Type B pancreatic cell (in vitro differentiated cells): ENCODE data around the gene EFCC1. TPM values are rescaled to one million over a fixed set of nuclear protein-coding genes. Genes with fewer than 3 reads are reported as not detected.

Experiments
- DNase-seq: peaks from one replicate; pipeline ENCODE4 v3.0.0; 2021; ENCODE audit warnings: mixed read lengths; ENCODE audit not compliant: unreplicated experiment; ENCODE audit errors: extremely low spot score
- H3K27ac Mint-ChIP-seq: 2 replicates; pipeline ENCODE4 v1.8.0; 2021; ENCODE audit warnings: mild to moderate bottlenecking, mixed read lengths
- H3K27me3 Mint-ChIP-seq: 2 replicates; pipeline ENCODE4 v1.8.0; 2021; ENCODE audit warnings: mixed read lengths
- H3K36me3 Mint-ChIP-seq: 2 replicates; pipeline ENCODE4 v1.8.0; 2021; ENCODE audit warnings: mixed read lengths
- H3K4me1 Mint-ChIP-seq: one replicate; pipeline ENCODE4 v1.8.0; 2021; ENCODE audit warnings: mixed read lengths; ENCODE audit not compliant: unreplicated experiment
- H3K4me3 Mint-ChIP-seq: 2 replicates; pipeline ENCODE4 v1.8.0; 2021; ENCODE audit warnings: mild to moderate bottlenecking, mixed read lengths
- H3K9me3 Mint-ChIP-seq: 2 replicates; pipeline ENCODE4 v1.8.0; 2021; ENCODE audit warnings: mixed read lengths
- CTCF ChIP-seq: fragments of 200-600 bp; sonication (generic); conservative IDR thresholded peaks from 2 replicates; pipeline ENCODE4 v1.5.0; 2021; ENCODE audit warnings: antibody characterized with exemption, mild to moderate bottlenecking
- long read RNA-seq: library from polyadenylated mRNA; unstranded; transcript quantifications from one replicate; pipeline ENCODE4 v2.0.0, GENCODE V29; 2020
- total RNA-seq: library from RNA; stranded (reverse); gene quantifications from 2 replicates; pipeline ENCODE4 v1.2.1, GENCODE V29; 2021; ENCODE audit warnings: low replicate concordance

Gene EFCC1
- total RNA-seq, result 0.29 and 2.2 TPM in 2 replicates
- long read RNA-seq, result 0 reads

- peaks cover 16% of the 10 kb centered on the region for H3K4me1 Mint-ChIP-seq
Observed at GRCh38 chr3:129001101-129001805, at the start of gene EFCC1. Gene EFCC1, plus strand, starts transcription at chr3:129001304. Its CDS starts 325 bp downstream, at chr3:129001629.

GRCh38 chr3:128956440-128956839, 44.7 kb upstream of the EFCC1 start:
- H3K36me3 Mint-ChIP-seq, result no peaks in the 10 kb centered on the region
- H3K27me3 Mint-ChIP-seq, result peaks cover 17% of the 10 kb centered on the region
- H3K4me1 Mint-ChIP-seq, result no peaks in the 10 kb centered on the region
- H3K4me3 Mint-ChIP-seq, result no peak overlapping the region
- peaks cover 4% of the 10 kb centered on the region for H3K9me3 Mint-ChIP-seq
- H3K27ac Mint-ChIP-seq, result no peak overlapping the region
- no peak for DNase-seq
- no peak for TF ChIP-seq CTCF

More at GRCh38 chr3:129001101-129001805, at the start of gene EFCC1:
- Mint-ChIP-seq H3K9me3 (no peaks in the 10 kb centered on the region), H3K4me3 (peak within 1 kb of the TSS; percentile 80), H3K27ac (no peak within 1 kb of the TSS), H3K36me3 (no peaks in the 10 kb centered on the region), H3K27me3 (peaks cover 77% of the 10 kb centered on the region)
- no peak for DNase-seq
- no peak for TF ChIP-seq CTCF

- Mint-ChIP-seq H3K36me3 (no peaks in the 10 kb centered on the region), H3K4me1 (no peaks in the 10 kb centered on the region), H3K27me3 (peaks cover 20% of the 10 kb centered on the region), H3K27ac (peak overlapping the region; percentile 95), H3K4me3 (no peak overlapping the region), H3K9me3 (no peaks in the 10 kb centered on the region)
- DNase-seq, result no peak
- no peak for TF ChIP-seq CTCF
Observed at GRCh38 chr3:128965280-128965679, 35.8 kb upstream of the EFCC1 start.

GRCh38 chr3:128965818-128966217, 35.3 kb upstream of the EFCC1 start:
- no peak for TF ChIP-seq CTCF
- Mint-ChIP-seq H3K4me3 (no peak overlapping the region), H3K27ac (peak overlapping the region; percentile 95), H3K9me3 (no peaks in the 10 kb centered on the region), H3K36me3 (no peaks in the 10 kb centered on the region), H3K27me3 (peaks cover 15% of the 10 kb centered on the region), H3K4me1 (no peaks in the 10 kb centered on the region)
- DNase-seq, result no peak

- H3K27me3 Mint-ChIP-seq, result peaks cover 4% of the 10 kb centered on the region
- TF ChIP-seq CTCF, result no peak
- H3K9me3 Mint-ChIP-seq, result no peaks in the 10 kb centered on the region
- no peak for DNase-seq
- H3K4me3 Mint-ChIP-seq, result peak overlapping the region; percentile 53
- peak overlapping the region; percentile 95 for H3K27ac Mint-ChIP-seq
- H3K4me1 Mint-ChIP-seq, result no peaks in the 10 kb centered on the region
- no peaks in the 10 kb centered on the region for H3K36me3 Mint-ChIP-seq
Observed at GRCh38 chr3:128967748-128968355, 33.3 kb upstream of the EFCC1 start.
